ENCODE data around the gene RASAL3.
"Not testable (repeated sequence)": the region's sequence is repeated elsewhere in the genome, so short reads cannot be mapped to it uniquely, and the experiment has no call there.

The RASAL3 gene

DNA sequence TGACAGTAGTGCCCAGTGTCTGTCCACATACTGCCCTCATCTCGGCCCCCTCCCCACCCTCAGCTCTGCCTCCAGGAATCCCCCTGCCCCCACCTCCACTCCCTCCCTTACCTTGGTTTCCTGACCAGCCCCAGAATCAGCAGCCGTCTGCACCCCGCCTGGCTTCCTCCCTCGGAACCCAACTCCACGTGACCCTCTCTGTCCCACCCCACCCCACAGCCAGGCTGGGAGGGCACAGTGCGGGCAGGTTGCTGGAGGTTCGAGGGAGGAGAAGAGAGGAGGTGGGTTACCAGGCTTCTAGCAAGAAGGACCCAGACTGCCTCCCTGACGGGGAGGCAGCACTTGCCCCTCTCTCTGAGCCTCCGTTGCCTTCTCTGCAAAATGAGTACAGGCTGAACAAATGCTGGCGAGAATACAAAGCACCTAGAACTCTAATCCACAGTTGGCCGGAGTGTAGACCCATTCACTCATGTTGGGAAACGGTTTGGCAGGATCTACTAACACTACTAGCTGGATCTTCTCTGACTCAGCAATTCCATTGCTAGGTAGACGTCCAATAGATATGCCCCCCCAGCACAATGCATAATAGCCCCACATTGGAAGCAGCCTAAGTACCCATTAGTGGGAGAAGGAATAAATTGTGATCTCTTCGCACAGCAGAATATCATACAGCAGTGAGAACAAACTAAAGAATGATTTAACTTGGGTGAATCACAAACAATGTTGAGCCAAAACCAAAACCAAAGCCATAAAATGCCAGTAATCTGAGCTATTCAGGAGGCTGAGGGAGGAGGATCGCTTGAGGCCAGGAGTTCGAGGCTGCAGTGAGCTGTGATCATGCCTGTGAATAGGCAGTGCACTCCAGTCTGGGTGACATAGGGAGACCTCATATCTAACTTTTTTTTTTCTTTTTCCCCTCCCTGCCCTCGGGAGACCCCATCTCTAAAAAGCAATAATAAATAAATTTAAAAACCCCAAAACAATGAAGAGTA, at the start of gene RASAL3:
RASAL3 (minus strand) TSS at position 151 of the 992 bp plus-strand sequence. CDS start 186 bp downstream, outside the sequence.
- DNase-seq: no peak

DNA sequence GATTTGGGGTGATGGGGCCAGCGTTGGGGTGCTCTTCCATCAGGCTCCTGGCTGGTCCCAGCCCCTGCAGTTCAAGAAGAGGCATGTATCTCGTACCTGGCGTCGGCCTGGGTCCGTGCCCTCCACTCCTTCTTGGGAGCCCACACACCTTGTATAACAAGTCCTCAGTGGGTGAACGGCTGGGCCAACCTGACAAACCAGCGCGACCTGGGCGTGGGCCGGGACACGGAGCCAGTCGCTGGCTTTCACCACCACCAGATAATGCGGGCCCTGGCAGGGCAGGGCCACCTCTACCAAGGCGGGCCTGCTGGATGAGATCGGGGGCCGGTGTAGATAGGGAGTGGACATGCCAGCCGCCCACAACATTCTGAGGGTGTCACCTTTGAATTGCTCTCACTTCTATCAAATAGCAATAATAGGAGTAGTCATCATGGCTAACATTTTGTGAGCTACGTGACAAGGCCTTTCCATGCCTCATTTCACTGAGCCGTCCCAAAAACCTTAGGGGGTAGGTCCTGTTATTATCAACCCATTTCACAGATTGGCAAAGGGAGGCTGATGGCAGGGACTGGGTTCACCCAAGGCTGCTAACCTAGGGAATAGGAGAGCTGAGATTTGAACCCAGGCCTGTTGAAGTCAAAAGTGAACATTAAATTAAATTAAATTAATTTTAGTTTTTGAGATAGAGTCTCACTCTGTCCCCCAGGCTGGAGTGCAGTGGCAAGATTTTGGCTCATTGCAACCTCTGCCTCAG, 47.5 kb upstream of the RASAL3 start:
- DNase-seq: no peak

- DNase-seq: no peak
Observed at GRCh38 chr19:15508035-15508710, 43.8 kb upstream of the RASAL3 start, which contains the start of gene CYP4F22. TSS of gene CYP4F22 (plus strand) at chr19:15508525. CDS start at chr19:15525337, 16,812 bp downstream.

DNA sequence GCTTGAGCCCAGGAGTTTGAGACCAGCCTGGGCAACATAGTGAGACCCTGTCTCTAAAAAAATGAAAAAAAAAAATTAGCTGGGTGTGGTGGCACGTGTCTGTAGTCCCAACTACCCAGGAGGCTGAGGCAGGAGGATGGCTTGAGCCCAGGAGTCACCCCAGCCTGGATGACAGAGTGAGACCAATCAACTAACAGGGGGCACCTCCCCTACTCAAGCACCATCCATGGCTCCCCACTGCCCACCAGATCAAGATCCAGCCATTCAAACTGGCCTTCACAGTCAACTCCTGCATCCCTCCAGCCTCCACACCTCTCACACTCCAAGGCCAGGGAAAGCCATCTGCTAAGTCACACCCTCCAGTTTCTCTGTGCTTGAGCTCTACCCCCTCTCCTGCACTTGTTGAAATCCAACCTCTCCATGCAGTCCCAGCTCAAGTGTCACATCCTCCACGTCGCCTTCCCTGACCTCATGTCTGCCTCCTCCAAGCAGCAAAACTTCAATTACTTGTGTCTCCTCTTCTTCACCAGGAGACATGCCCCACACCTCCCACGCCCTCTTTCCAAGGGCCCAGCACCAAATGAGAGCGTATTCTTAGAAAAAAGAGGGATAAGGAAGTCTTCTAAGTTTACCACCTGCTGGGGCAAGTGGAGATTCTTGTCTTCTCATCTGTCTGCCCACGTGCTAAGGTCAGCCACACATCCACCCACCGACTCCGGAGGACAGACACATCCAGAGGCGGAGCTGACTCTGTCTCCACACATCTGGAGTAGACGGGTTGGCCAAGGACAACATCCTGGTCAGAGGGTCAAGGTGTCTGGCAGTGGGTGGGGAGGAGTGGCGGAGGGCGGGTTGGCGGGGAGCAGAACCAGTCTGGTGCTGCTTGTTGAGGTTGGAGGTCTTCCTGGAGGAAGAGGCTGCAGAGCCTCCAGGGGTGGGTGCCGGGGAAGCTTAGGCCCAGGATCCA, 43.0 kb upstream of the RASAL3 start:
- DNase-seq: no peak

DNA sequence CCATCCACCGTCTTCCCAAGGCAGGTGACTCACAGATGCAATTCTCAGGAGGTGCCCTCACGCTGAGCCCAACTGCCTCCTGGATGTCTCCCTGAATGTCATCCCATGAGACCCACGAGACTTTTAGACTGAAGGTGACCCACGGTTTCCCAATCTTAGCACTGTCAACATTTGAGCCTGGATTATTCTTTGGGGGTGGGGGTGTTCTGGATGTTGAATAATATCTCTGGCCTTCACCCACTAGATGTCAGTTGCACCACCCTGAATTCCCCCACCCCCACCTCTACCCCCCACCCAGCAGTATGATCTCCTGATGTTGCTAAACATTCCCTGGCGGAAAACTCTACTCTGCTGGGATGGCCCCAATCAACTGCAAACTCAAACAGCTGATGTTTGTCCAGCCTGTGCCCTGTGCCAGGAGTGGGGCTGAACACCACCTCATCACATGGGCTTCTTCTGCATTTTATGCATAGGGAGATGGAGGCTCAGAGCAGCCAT, 41.8 kb upstream of the RASAL3 start:
- no peak for DNase-seq

- DNase-seq: no peak
Observed at GRCh38 chr19:15502264-15502663, 37.9 kb upstream of the RASAL3 start.

DNA sequence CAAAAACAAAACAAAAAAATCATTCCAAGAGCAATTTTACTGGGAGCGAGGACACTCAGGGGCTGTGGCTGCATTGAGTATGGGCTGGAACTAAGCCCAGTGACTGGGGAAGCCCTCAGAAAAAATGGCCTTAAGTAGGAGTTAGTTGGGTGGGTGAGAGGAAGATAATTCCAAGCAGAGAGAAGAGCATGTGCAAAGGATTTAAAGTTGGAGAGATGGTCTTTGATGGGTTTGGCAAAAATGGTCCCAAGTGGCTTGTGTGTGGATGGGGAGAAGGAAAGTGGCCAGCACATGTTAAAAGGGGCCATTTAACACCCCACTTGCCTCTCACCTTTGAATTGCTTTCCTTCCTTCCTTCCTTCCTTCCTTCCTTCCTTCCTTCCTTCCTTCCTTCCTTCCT, 37.3 kb upstream of the RASAL3 start:
- DNase-seq: no peak

GRCh38 chr19:15498910-15499309, 34.6 kb upstream of the RASAL3 start:
- no peak for DNase-seq

GRCh38 chr19:15498156-15498858, 34.0 kb upstream of the RASAL3 start:
- DNase-seq: no peak

- DNase-seq: no peak
Observed at GRCh38 chr19:15495151-15495550, 30.8 kb upstream of the RASAL3 start.

DNA sequence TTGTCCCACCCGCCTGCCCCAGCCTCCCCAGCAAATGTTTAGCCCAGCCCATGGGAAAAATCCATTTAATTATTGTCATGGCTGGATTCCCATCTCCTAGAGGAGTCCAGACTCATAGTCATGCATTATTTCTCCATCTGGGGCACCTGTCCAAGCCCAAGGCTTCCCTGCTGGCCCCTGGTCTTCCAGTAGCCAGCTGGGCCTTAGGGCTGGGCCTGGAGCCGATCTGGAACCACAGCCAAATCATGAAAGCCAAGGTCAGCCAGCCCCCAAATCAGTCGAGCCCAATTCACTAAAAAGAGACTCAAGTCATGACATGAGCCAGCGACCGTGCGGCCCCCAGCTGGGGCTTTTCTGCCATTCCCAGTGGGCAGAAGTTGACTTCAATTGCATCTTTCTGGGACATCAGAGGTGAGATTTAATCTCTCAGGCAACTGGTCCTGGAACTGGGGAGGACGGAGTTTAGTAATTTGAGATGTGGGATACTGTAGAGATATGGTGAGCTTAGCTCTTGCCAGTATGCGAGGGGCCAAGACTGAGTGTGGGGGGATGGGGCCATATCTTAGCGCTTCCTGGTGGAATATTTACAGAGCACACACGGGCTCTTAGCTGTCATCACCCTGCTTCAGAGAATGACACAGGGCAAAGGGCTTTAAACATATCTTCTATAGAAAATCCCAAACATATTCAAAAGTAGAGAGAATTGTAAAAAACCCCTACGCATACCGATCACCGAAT, 24.3 kb upstream of the RASAL3 start:
- DNase-seq: no peak

DNA sequence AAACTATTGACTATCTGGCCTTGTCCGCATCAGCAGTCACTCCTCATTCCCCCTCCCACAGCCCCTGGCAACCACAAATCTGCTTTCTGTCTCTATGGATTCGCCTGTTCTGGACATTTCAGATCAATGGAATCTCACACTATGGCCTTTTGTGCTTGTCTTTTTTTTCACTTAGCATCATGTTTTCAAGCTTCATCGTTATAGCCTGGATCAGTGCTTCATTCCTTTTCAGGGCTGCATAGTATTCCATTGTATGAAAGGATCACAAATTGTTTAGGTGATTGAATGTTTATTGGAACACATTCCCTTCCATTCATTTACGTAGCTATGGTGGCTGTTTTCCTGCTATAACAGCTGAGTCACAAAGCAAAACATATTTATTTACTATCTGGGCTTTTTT, 22.7 kb upstream of the RASAL3 start:
- DNase-seq: no peak

GRCh38 chr19:15485768-15486167, 21.4 kb upstream of the RASAL3 start:
- DNase-seq: not testable (repeated sequence)

- not testable (repeated sequence) for DNase-seq
Observed at GRCh38 chr19:15480996-15481395, 16.7 kb upstream of the RASAL3 start.

GRCh38 chr19:15479391-15480345, 15.3 kb upstream of the RASAL3 start, which contains the start of gene PGLYRP2:
TSS of gene PGLYRP2 (minus strand) at chr19:15479501. CDS start at chr19:15479371, 130 bp downstream.
- DNase-seq: no peak

- DNase-seq: no peak
Observed at GRCh38 chr19:15476325-15476724, 12.0 kb upstream of the RASAL3 start.

DNA sequence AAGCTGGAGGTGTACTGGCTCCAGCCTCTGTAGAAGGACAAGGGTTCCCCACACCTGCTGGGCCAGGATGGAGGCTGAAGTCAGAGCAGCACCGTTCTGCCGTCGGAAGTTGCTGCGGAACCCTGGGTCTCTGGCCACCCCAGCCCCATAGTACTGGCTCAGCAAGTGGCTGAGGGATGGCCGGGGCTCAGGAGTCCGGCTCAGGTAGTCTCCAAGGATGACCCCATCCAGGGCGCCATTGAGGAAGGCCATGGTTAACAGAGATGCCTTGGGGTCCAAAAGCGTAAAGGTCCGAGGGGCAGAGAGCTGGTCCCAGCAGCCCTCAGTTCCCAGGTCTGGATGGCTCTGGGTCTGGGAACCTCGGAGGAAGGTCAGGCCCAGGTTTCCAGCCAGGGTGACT, 11.3 kb upstream of the RASAL3 start:
- DNase-seq: no peak

DNA sequence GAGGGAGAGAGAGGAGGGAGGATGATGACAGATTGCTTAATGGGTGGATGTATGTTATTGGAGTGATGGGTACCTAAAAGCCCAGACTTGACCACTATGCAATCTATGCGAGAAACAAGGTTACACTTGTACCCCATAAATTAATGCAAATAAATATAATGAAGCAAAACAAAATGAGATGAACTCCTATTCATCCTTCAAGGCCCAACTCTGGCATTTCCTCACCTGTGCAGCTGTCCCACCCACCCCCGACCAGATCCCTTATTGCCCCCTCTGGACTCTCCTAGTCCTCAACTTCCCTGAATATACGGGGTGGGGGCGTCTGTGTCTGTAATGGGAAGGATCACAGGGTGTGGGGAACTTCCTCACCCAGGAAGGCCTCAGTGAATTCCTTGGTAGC, 10.8 kb upstream of the RASAL3 start:
- DNase-seq: no peak

DNA sequence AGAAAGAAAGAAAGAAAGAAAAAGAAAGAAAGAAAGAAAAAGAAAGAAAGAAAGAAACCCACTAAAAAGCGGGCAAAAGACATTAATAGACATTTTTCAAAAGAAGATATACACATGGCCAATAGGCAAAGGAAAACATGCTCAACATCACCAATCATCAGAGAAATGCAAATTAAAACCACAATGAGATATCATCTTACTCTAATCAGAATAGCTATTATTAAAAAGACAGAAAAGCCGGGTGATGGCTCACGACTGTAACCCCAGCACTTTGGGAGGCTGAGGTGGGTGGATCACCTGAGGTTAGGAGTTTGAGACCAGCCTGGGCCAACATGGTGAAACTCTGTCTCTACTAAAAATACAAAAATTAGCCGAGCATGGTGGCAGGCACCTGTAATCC, 9.5 kb upstream of the RASAL3 start:
- not testable (repeated sequence) for DNase-seq

All from DMS 273 treated with DMSO at 0.1 percent for 48 hours (cell line).